BLaER1 (cell line): Measurements from ENCODE around the gene MIPOL1.

Experiments used
- H3K27ac ChIP-seq: shearing (Covaris generic); formaldehyde crosslinking; 2 replicates; pipeline ENCODE4 v1.8.1; 2022
- H3K27me3 ChIP-seq: shearing (Covaris generic); formaldehyde crosslinking; 2 replicates; pipeline ENCODE4 v1.8.1; 2022
- H3K36me3 ChIP-seq: shearing (Covaris generic); formaldehyde crosslinking; 2 replicates; pipeline ENCODE4 v1.8.1; 2022
- H3K4me1 ChIP-seq: shearing (Covaris generic); formaldehyde crosslinking; 2 replicates; pipeline ENCODE4 v1.8.1; 2022
- H3K4me2 ChIP-seq: shearing (Covaris generic); formaldehyde crosslinking; 2 replicates; pipeline ENCODE4 v1.8.1; 2022
- H3K4me3 ChIP-seq: shearing (Covaris generic); formaldehyde crosslinking; 2 replicates; pipeline ENCODE4 v1.8.1; 2022
- H3K9ac ChIP-seq: shearing (Covaris generic); formaldehyde crosslinking; 2 replicates; pipeline ENCODE4 v1.8.1; 2022
- H3K9me3 ChIP-seq: shearing (Covaris generic); formaldehyde crosslinking; 2 replicates; pipeline ENCODE4 v1.8.1; 2022
- H4K20me1 ChIP-seq: shearing (Covaris generic); formaldehyde crosslinking; 2 replicates; pipeline ENCODE4 v1.8.1; 2022
- Cebpa-rat ChIP-seq: shearing (Covaris generic); IDR thresholded peaks from 2 replicates; pipeline ENCODE4 v1.8.1; 2022

Gene MIPOL1

GRCh38 chr14:37252434-37252833, 54.7 kb downstream of the MIPOL1 start:
- Histone ChIP-seq H3K27me3 (no peaks in the 10 kb centered on the region), H3K27ac (no peak overlapping the region), H3K4me3 (no peak overlapping the region), H3K9ac (no peak overlapping the region), H4K20me1 (no peaks in the 10 kb centered on the region), H3K36me3 (no peaks in the 10 kb centered on the region), H3K4me2 (no peak overlapping the region), H3K9me3 (no peaks in the 10 kb centered on the region), H3K4me1 (no peaks in the 10 kb centered on the region)
- no peak for TF ChIP-seq Cebpa-rat

DNA sequence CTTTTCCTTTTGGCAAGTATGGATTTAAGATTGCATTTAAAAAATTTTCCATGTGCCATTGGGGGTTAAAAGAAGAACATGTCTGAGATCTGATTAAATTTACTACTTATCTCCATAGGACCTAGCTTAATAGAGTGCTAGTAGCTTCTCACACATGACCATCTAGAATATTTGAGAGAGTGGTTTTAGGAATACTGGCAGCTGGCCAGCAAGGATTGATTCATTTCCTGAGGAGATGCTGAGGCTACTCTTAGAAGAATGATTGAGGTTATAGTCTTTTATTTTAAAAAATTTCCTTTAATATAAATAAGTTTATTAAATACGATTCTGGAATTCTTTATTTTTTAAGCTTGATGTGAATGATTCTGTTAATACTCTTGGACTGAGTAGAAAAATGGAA, 56.2 kb downstream of the MIPOL1 start:
- Histone ChIP-seq H3K4me3 (no peak overlapping the region), H3K9ac (no peak overlapping the region), H3K36me3 (no peaks in the 10 kb centered on the region), H3K27ac (no peak overlapping the region), H3K4me2 (no peak overlapping the region), H3K4me1 (no peaks in the 10 kb centered on the region), H3K27me3 (no peaks in the 10 kb centered on the region), H4K20me1 (no peaks in the 10 kb centered on the region), H3K9me3 (no peaks in the 10 kb centered on the region)
- no peak for TF ChIP-seq Cebpa-rat

GRCh38 chr14:37254411-37254947, 56.7 kb downstream of the MIPOL1 start:
- Histone ChIP-seq H3K9me3 (no peaks in the 10 kb centered on the region), H4K20me1 (no peaks in the 10 kb centered on the region), H3K4me2 (no peak overlapping the region), H3K4me3 (no peak overlapping the region), H3K27ac (no peak overlapping the region), H3K4me1 (no peaks in the 10 kb centered on the region), H3K9ac (no peak overlapping the region), H3K36me3 (no peaks in the 10 kb centered on the region), H3K27me3 (no peaks in the 10 kb centered on the region)
- TF ChIP-seq Cebpa-rat: no peak

- no peak for TF ChIP-seq Cebpa-rat
- Histone ChIP-seq H3K4me1 (peaks cover 1% of the 10 kb centered on the region), H3K9ac (no peak overlapping the region), H4K20me1 (no peaks in the 10 kb centered on the region), H3K27me3 (no peaks in the 10 kb centered on the region), H3K27ac (no peak overlapping the region), H3K36me3 (no peaks in the 10 kb centered on the region), H3K9me3 (no peaks in the 10 kb centered on the region), H3K4me3 (no peak overlapping the region), H3K4me2 (no peak overlapping the region)
Measured at GRCh38 chr14:37257501-37258070, 59.8 kb downstream of the MIPOL1 start.

DNA sequence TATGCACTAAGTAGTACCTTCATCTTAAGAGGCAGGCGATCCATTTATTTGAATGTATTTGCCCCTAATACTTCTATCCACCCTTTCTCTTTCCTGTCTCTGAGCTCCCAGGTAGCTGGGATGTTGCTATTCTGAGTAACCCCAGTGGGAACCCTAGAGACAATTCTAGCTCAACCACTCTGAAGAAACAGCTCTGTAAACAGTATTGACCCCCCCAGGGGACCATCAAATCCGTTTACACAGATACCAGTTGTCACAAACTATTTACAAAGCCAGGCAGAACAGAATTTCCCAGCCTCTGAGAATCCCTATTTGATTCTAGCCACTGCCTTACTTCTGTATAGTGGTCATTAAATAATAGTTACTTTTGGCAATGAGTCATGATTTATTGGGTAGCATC, 64.9 kb downstream of the MIPOL1 start:
- Histone ChIP-seq H3K36me3 (no peaks in the 10 kb centered on the region), H3K4me1 (peaks cover 4% of the 10 kb centered on the region), H3K9ac (no peak overlapping the region), H3K4me3 (no peak overlapping the region), H3K4me2 (0 out of 2 replicates have a peak overlapping the region, but pooled peaks have one; percentile 12), H3K27me3 (no peaks in the 10 kb centered on the region), H3K27ac (no peak overlapping the region), H3K9me3 (no peaks in the 10 kb centered on the region), H4K20me1 (no peaks in the 10 kb centered on the region)
- no peak for TF ChIP-seq Cebpa-rat

DNA sequence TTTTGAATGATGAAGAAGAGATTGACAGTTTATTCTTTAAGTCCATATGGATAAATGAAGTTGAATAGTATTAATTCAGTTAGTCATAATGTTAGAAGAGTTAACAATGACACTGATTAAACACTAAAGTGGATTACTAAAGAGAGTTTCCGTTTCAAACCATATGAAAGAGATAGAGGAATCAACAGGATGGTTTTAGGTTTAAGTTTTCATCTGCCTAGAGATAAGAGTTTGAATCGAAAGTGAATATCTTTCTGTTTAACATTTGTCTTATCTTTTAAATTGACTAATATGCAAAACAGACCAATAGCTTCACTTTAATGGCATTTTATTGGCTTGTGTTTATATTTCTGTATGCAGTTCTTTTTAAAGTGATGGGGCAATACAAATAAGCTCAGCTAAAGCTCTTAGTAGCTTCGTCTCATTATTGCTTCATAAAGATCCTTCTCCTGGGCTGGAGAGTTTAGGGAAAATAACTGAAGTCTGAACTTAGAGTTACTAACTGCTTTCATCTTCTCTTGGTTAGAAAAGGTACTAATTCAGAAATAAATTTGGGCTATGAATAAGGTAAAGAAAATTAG, 66.0 kb downstream of the MIPOL1 start:
- no peaks in the 10 kb centered on the region for H3K36me3 ChIP-seq
- no peak overlapping the region for H3K4me2 ChIP-seq
- H3K4me1 ChIP-seq: peaks cover 4% of the 10 kb centered on the region
- H3K9me3 ChIP-seq: no peaks in the 10 kb centered on the region
- H3K27me3 ChIP-seq: no peaks in the 10 kb centered on the region
- H3K27ac ChIP-seq: no peak overlapping the region
- TF ChIP-seq Cebpa-rat: no peak
- no peaks in the 10 kb centered on the region for H4K20me1 ChIP-seq
- no peak overlapping the region for H3K4me3 ChIP-seq
- H3K9ac ChIP-seq: no peak overlapping the region

DNA sequence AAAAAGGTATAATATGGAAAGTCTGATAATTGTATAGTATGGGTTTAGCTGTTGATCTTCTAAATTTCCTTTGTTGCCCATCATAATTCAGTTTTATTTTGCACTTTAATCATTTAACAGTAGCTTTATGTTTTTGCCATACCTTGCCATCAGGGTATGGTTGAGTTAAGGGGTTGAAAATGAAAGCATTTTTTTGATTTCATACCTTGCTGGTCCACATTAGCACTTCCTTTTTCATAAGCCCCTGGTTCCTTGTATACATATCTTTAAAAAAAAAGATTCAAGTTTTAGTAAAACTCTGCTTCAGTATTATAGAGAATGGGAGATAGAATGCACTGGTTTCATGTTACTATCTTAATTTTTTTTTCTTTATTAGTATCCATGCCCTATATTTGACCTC, 71.1 kb downstream of the MIPOL1 start:
- no peak overlapping the region for H3K27ac ChIP-seq
- H3K4me2 ChIP-seq: no peak overlapping the region
- no peak for TF ChIP-seq Cebpa-rat
- no peaks in the 10 kb centered on the region for H3K27me3 ChIP-seq
- no peaks in the 10 kb centered on the region for H3K36me3 ChIP-seq
- no peak overlapping the region for H3K4me3 ChIP-seq
- H3K9me3 ChIP-seq: no peaks in the 10 kb centered on the region
- no peak overlapping the region for H3K9ac ChIP-seq
- H4K20me1 ChIP-seq: no peaks in the 10 kb centered on the region
- no peaks in the 10 kb centered on the region for H3K4me1 ChIP-seq

GRCh38 chr14:37270629-37271028, 72.9 kb downstream of the MIPOL1 start:
- no peak overlapping the region for H3K4me2 ChIP-seq
- H3K9me3 ChIP-seq: no peaks in the 10 kb centered on the region
- no peak for TF ChIP-seq Cebpa-rat

GRCh38 chr14:37272569-37272968, 74.8 kb downstream of the MIPOL1 start:
- H3K4me2 ChIP-seq: no peak overlapping the region
- no peak overlapping the region for H3K27ac ChIP-seq
- H4K20me1 ChIP-seq: no peaks in the 10 kb centered on the region
- no peak overlapping the region for H3K9ac ChIP-seq
- no peaks in the 10 kb centered on the region for H3K27me3 ChIP-seq
- H3K4me3 ChIP-seq: no peak overlapping the region
- H3K4me1 ChIP-seq: no peaks in the 10 kb centered on the region
- no peaks in the 10 kb centered on the region for H3K36me3 ChIP-seq
- no peaks in the 10 kb centered on the region for H3K9me3 ChIP-seq
- no peak for TF ChIP-seq Cebpa-rat

More at GRCh38 chr14:37270629-37271028, 72.9 kb downstream of the MIPOL1 start:
- no peaks in the 10 kb centered on the region for H3K4me1 ChIP-seq
- no peak overlapping the region for H3K4me3 ChIP-seq
- H3K36me3 ChIP-seq: no peaks in the 10 kb centered on the region
- no peaks in the 10 kb centered on the region for H3K27me3 ChIP-seq
- H4K20me1 ChIP-seq: no peaks in the 10 kb centered on the region
- H3K27ac ChIP-seq: no peak overlapping the region
- H3K9ac ChIP-seq: no peak overlapping the region

- Histone ChIP-seq H4K20me1 (no peaks in the 10 kb centered on the region), H3K36me3 (no peaks in the 10 kb centered on the region), H3K4me1 (no peaks in the 10 kb centered on the region)
Measured at GRCh38 chr14:37274652-37275051, 76.9 kb downstream of the MIPOL1 start.

More at GRCh38 chr14:37274652-37275051, 76.9 kb downstream of the MIPOL1 start:
- Histone ChIP-seq H3K4me3 (no peak overlapping the region), H3K4me2 (no peak overlapping the region), H3K9ac (no peak overlapping the region), H3K27me3 (no peaks in the 10 kb centered on the region), H3K9me3 (no peaks in the 10 kb centered on the region), H3K27ac (no peak overlapping the region)
- no peak for TF ChIP-seq Cebpa-rat
